ENCODE measurements around the gene IL36G. TPM values are rescaled to one million over a fixed set of nuclear protein-coding genes. Genes with fewer than 3 reads are reported as not detected.

IL36G gene
- total RNA-seq, 1 experiment from 2014 or later: not detected

GRCh38 chr2:112936927-112937232 lies 40.9 kb upstream of the IL36G start:
- Histone ChIP-seq H3K4me1 (peaks cover 3% of the 10 kb centered on the region; the same call in 1 of the 2 replicates), H3K4me3 (ENCODE audit: low read depth, low read length) (no peak overlapping the region), H3K36me3 (ENCODE audit: control insufficient read depth, insufficient read depth, low read length) (no peaks in the 10 kb centered on the region), H3K9me3 (no peaks in the 10 kb centered on the region), H3K27me3 (replicated peaks; ENCODE audit: control insufficient read depth, insufficient read depth, low read length) (no peaks in the 10 kb centered on the region)
- CTCF ChIA-PET: no interaction called here
- Mint-ChIP-seq H3K4me3 (ENCODE audit: unreplicated experiment) (no peak overlapping the region), H3K27ac (ENCODE audit: unreplicated experiment) (no peak overlapping the region), H3K9me3 (ENCODE audit: unreplicated experiment) (no peaks in the 10 kb centered on the region), H3K4me1 (ENCODE audit: low read depth, unreplicated experiment) (peaks cover 2% of the 10 kb centered on the region), H3K27me3 (ENCODE audit: insufficient read depth, unreplicated experiment) (no peaks in the 10 kb centered on the region), H3K36me3 (ENCODE audit: insufficient read depth, unreplicated experiment) (peaks cover 1% of the 10 kb centered on the region)
- no TSS peak for BruUV-seq (replicated peaks)
- intact Hi-C loops (cut with micrococcal nuclease; ENCODE audit: unreplicated experiment): no loop called here
- POLR2A ChIA-PET: no interaction called here
- no peak for TF ChIP-seq CTCF (IDR thresholded peaks at IDR 0.05; ENCODE audit: insufficient read depth in 1 of 2, low read depth in 1 of 2, low read length in 1 of 2, severe bottlenecking in 1 of 2, unreplicated experiment in 1 of 2)
- no peak for DNase-seq

GRCh38 chr2:112938904-112939303 lies 38.9 kb upstream of the IL36G start:
- CTCF ChIA-PET: no interaction called here

GRCh38 chr2:112939425-112939824 lies 38.4 kb upstream of the IL36G start:
- TF ChIP-seq CTCF (IDR thresholded peaks at IDR 0.05; ENCODE audit: insufficient read depth in 1 of 2, low read depth in 1 of 2, low read length in 1 of 2, severe bottlenecking in 1 of 2, unreplicated experiment in 1 of 2): no peak
- no peaks in the 10 kb centered on the region for H3K27me3 Mint-ChIP-seq (ENCODE audit: insufficient read depth, unreplicated experiment)
- Histone ChIP-seq H3K27me3 (replicated peaks; ENCODE audit: control insufficient read depth, insufficient read depth, low read length) (no peaks in the 10 kb centered on the region), H3K9me3 (no peaks in the 10 kb centered on the region), H3K4me3 (ENCODE audit: low read depth, low read length) (no peak overlapping the region), H3K4me1 (peaks cover 9% of the 10 kb centered on the region; the same call in 1 of the 2 replicates), H3K36me3 (ENCODE audit: control insufficient read depth, insufficient read depth, low read length) (no peaks in the 10 kb centered on the region)
- peaks cover 4% of the 10 kb centered on the region for H3K36me3 Mint-ChIP-seq (ENCODE audit: insufficient read depth, unreplicated experiment)
- no TSS peak for BruUV-seq (replicated peaks)
- no peak overlapping the region for H3K27ac Mint-ChIP-seq (ENCODE audit: unreplicated experiment)
- ChIA-PET CTCF (no interaction called here), POLR2A (no interaction called here)
- H3K4me1 Mint-ChIP-seq (ENCODE audit: low read depth, unreplicated experiment): peaks cover 5% of the 10 kb centered on the region
- DNase-seq: no peak
- intact Hi-C loops (cut with micrococcal nuclease; ENCODE audit: unreplicated experiment): no loop called here
- no peaks in the 10 kb centered on the region for H3K9me3 Mint-ChIP-seq (ENCODE audit: unreplicated experiment)
- H3K4me3 Mint-ChIP-seq (ENCODE audit: unreplicated experiment): no peak overlapping the region

More at GRCh38 chr2:112938904-112939303, 38.9 kb upstream of the IL36G start:
- no peaks in the 10 kb centered on the region for H3K27me3 Mint-ChIP-seq (ENCODE audit: insufficient read depth, unreplicated experiment)
- H3K4me1 Mint-ChIP-seq (ENCODE audit: low read depth, unreplicated experiment): peaks cover 5% of the 10 kb centered on the region
- H3K36me3 ChIP-seq (ENCODE audit: control insufficient read depth, insufficient read depth, low read length): no peaks in the 10 kb centered on the region
- POLR2A ChIA-PET: no interaction called here
- peaks cover 4% of the 10 kb centered on the region for H3K36me3 Mint-ChIP-seq (ENCODE audit: insufficient read depth, unreplicated experiment)
- no peaks in the 10 kb centered on the region for H3K9me3 ChIP-seq
- no peak overlapping the region for H3K4me3 Mint-ChIP-seq (ENCODE audit: unreplicated experiment)
- no peaks in the 10 kb centered on the region for H3K9me3 Mint-ChIP-seq (ENCODE audit: unreplicated experiment)
- no peak overlapping the region for H3K4me3 ChIP-seq (ENCODE audit: low read depth, low read length)
- H3K27ac Mint-ChIP-seq (ENCODE audit: unreplicated experiment): no peak overlapping the region
- TF ChIP-seq CTCF (IDR thresholded peaks at IDR 0.05; ENCODE audit: insufficient read depth in 1 of 2, low read depth in 1 of 2, low read length in 1 of 2, severe bottlenecking in 1 of 2, unreplicated experiment in 1 of 2): no peak
- H3K4me1 ChIP-seq: peaks cover 9% of the 10 kb centered on the region; the same call in 1 of the 2 replicates
- DNase-seq: no peak
- H3K27me3 ChIP-seq (replicated peaks; ENCODE audit: control insufficient read depth, insufficient read depth, low read length): no peaks in the 10 kb centered on the region
- BruUV-seq (replicated peaks): no TSS peak
- intact Hi-C loops (cut with micrococcal nuclease; ENCODE audit: unreplicated experiment): no loop called here

All from Caco-2 (cell line).